HCT116 (cell line): ENCODE results near the gene APC2.

Experiments used
- CEBPB ChIP-seq: IDR thresholded peaks from 2 replicates; pipeline ENCODE4 v1.6.1; 2012; ENCODE audit warnings: low read depth
- EZH2 ChIP-seq: fragments of 200-600 bp; sonication (generic); IDR thresholded peaks from 2 replicates; pipeline ENCODE4 v1.6.1; 2017; ENCODE audit warnings: antibody characterized with exemption, mixed run types
- FOSL1 ChIP-seq: IDR thresholded peaks from 2 replicates; pipeline ENCODE4 v1.6.1; 2012; ENCODE audit warnings: low read depth
- JUND ChIP-seq: IDR thresholded peaks from 2 replicates; pipeline ENCODE4 v1.6.1; 2012
- POLR2A ChIP-seq: IDR thresholded peaks from 2 replicates; pipeline ENCODE4 v1.7.0; 2011; ENCODE audit warnings: borderline replicate concordance; ENCODE audit not compliant: insufficient read depth, insufficient read length; ENCODE audit errors: extremely low read depth
- POLR2AphosphoS5 ChIP-seq: IDR thresholded peaks from 2 replicates; pipeline ENCODE4 v1.6.1; 2011; ENCODE audit warnings: mild to moderate bottlenecking, low read depth, low read length, moderate library complexity
- SRF ChIP-seq: IDR thresholded peaks from 2 replicates; pipeline ENCODE4 v1.6.1; 2012; ENCODE audit warnings: low read depth
- ZFX ChIP-seq: fragments of 450-650 bp; IDR thresholded peaks from 2 replicates; pipeline ENCODE4 v1.6.1; 2017
- TF ChIP-seq, protein P1 (sequence below): IDR thresholded peaks from 2 replicates; pipeline ENCODE4 v1.6.1; 2012
- TF ChIP-seq, protein P2 (sequence below): IDR thresholded peaks from 2 replicates; pipeline ENCODE4 v1.6.1; 2012; ENCODE audit warnings: low read depth
- TF ChIP-seq, protein P3 (sequence below), 3 experiments: fragments of 200-600 bp in 1 of 3; sonication (generic) in 1 of 3; IDR thresholded peaks in 2 of 3; conservative IDR thresholded peaks in 1 of 3; 2 replicates each; pipeline ENCODE4 v1.5.1; 2012 to 2017; ENCODE audit warnings: low read depth in 2 of 3, low read length in 2 of 3, antibody characterized with exemption in 1 of 3, borderline replicate concordance in 1 of 3, control low read depth in 1 of 3, mild to moderate bottlenecking in 1 of 3, mixed read lengths in 1 of 3, mixed run types in 1 of 3, moderate library complexity in 1 of 3; ENCODE audit not compliant: insufficient read depth in 1 of 3

DNA sequence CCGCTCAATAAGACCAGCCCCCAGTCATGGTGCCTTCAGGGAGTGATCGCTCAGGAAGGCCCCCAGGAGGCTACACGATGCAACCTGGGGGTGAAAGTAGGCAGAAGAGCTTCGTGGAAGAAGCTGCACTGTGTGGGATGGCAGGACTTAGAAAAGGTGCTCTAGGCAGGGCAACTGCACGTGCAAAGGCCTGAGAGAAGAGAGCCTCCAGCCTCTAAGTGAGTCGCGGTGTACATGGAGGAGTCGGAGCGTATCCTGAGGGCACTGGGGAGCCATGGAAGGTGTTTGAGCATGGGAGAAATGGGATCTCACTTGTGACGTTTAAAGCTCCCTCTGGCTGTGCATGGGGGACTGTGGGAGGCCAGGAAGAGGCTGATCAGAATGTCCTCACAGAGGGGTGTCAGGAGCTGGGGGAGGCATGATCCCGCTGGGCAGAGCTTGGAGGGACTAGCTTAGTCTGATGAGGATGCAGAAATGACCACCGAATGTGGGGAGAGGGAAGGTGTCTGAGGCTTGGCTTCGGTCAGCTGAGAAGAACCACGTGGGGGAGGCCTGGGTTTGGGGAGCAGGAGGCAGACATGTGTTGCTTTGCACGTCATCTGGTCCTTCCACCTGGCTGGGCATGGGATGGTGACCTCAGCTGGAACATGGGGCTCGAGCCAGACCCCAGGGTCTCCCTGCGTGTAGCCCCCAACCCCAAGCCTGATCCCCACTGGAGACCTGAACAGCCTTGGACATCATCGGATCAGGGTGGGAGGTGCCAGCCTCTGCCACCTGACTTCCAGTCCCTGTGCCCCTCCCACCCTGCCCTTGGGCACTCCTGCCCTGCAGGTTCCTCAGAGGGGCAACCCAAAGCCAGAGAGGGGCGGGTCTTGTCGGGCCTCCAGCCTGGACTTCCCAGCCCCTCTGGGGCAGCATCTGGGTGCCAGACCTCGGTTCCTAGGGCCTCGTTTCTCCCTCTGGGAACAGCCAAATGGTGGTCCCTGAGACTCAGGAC lies 1.1 kb downstream of the APC2 start:
- no peak for TF ChIP-seq POLR2AphosphoS5
- TF ChIP-seq EZH2: no peak
- TF ChIP-seq SRF: no peak
- TF ChIP-seq, protein P1, sequence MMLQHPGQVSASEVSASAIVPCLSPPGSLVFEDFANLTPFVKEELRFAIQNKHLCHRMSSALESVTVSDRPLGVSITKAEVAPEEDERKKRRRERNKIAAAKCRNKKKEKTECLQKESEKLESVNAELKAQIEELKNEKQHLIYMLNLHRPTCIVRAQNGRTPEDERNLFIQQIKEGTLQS: no peak
- no peak for TF ChIP-seq FOSL1
- TF ChIP-seq, protein P2, sequence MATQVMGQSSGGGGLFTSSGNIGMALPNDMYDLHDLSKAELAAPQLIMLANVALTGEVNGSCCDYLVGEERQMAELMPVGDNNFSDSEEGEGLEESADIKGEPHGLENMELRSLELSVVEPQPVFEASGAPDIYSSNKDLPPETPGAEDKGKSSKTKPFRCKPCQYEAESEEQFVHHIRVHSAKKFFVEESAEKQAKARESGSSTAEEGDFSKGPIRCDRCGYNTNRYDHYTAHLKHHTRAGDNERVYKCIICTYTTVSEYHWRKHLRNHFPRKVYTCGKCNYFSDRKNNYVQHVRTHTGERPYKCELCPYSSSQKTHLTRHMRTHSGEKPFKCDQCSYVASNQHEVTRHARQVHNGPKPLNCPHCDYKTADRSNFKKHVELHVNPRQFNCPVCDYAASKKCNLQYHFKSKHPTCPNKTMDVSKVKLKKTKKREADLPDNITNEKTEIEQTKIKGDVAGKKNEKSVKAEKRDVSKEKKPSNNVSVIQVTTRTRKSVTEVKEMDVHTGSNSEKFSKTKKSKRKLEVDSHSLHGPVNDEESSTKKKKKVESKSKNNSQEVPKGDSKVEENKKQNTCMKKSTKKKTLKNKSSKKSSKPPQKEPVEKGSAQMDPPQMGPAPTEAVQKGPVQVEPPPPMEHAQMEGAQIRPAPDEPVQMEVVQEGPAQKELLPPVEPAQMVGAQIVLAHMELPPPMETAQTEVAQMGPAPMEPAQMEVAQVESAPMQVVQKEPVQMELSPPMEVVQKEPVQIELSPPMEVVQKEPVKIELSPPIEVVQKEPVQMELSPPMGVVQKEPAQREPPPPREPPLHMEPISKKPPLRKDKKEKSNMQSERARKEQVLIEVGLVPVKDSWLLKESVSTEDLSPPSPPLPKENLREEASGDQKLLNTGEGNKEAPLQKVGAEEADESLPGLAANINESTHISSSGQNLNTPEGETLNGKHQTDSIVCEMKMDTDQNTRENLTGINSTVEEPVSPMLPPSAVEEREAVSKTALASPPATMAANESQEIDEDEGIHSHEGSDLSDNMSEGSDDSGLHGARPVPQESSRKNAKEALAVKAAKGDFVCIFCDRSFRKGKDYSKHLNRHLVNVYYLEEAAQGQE: no peak
- TF ChIP-seq CEBPB: no peak
- TF ChIP-seq POLR2A: no peak
- no peak for TF ChIP-seq JUND
- TF ChIP-seq, protein P3, sequence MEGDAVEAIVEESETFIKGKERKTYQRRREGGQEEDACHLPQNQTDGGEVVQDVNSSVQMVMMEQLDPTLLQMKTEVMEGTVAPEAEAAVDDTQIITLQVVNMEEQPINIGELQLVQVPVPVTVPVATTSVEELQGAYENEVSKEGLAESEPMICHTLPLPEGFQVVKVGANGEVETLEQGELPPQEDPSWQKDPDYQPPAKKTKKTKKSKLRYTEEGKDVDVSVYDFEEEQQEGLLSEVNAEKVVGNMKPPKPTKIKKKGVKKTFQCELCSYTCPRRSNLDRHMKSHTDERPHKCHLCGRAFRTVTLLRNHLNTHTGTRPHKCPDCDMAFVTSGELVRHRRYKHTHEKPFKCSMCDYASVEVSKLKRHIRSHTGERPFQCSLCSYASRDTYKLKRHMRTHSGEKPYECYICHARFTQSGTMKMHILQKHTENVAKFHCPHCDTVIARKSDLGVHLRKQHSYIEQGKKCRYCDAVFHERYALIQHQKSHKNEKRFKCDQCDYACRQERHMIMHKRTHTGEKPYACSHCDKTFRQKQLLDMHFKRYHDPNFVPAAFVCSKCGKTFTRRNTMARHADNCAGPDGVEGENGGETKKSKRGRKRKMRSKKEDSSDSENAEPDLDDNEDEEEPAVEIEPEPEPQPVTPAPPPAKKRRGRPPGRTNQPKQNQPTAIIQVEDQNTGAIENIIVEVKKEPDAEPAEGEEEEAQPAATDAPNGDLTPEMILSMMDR (IDR thresholded peaks at IDR 0.05 in 2 of 3, conservative IDR thresholded peaks at IDR 0.05 in 1 of 3; ENCODE audit: borderline replicate concordance in 1 of 3, insufficient read depth in 1 of 3, low read depth in 2 of 3, low read length in 2 of 3): no peak
- no peak for TF ChIP-seq ZFX
